ENCODE measurements around the gene ZP4.

ZP4 gene

GRCh38 chr1:237890822-237891221 lies at the start of gene ZP4:
Gene ZP4 (minus strand): TSS chr1:237890922. CDS start chr1:237890635, 287 bp downstream.
- no peak for DNase-seq (ENCODE audit: low read depth)

- DNase-seq (ENCODE audit: low read depth), result no peak
Observed at GRCh38 chr1:237938553-237938952, 47.8 kb upstream of the ZP4 start.

GRCh38 chr1:237938068-237938467 lies 47.3 kb upstream of the ZP4 start:
- no peak for DNase-seq (ENCODE audit: low read depth)

- DNase-seq (ENCODE audit: low read depth), result no peak
Observed at GRCh38 chr1:237932816-237933215, 42.1 kb upstream of the ZP4 start.

GRCh38 chr1:237931581-237931980 lies 40.9 kb upstream of the ZP4 start:
- DNase-seq (ENCODE audit: low read depth), result no peak

GRCh38 chr1:237927198-237927597 lies 36.5 kb upstream of the ZP4 start:
- no peak for DNase-seq (ENCODE audit: low read depth)

GRCh38 chr1:237921306-237921705 lies 30.6 kb upstream of the ZP4 start:
- DNase-seq (ENCODE audit: low read depth), result no peak

- DNase-seq (ENCODE audit: low read depth), result no peak
Observed at GRCh38 chr1:237913345-237913744, 22.6 kb upstream of the ZP4 start.

DNA sequence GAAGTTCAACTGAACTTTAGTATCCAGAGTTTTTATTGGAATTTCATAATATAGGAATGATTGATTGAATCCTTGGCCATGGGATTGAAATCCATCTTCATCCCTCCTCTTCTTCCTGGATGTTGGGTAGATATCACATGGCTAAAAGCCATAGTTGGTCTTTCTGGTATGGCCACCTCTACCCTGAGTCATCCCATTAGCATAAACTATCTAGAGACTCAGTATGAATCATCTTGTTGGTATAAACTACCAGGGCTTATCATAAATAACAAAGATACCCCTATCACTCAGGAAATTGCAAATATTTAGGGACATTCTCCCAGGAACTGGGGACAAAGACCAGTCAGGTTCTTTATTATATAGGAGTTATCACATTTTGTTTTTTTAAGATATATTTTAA lies 21.2 kb upstream of the ZP4 start:
- DNase-seq (ENCODE audit: low read depth), result no peak

- DNase-seq (ENCODE audit: low read depth), result no peak
Observed at GRCh38 chr1:237910834-237911233, 20.1 kb upstream of the ZP4 start.

- DNase-seq (ENCODE audit: low read depth), result no peak
Observed at GRCh38 chr1:237903961-237904360, 13.2 kb upstream of the ZP4 start.

GRCh38 chr1:237902960-237903743 lies 12.4 kb upstream of the ZP4 start:
- no peak for DNase-seq (ENCODE audit: low read depth)

GRCh38 chr1:237901299-237901934 lies 10.7 kb upstream of the ZP4 start:
- DNase-seq (ENCODE audit: low read depth), result no peak

GRCh38 chr1:237895630-237896029 lies 4.9 kb upstream of the ZP4 start:
- DNase-seq (ENCODE audit: low read depth), result no peak

DNA sequence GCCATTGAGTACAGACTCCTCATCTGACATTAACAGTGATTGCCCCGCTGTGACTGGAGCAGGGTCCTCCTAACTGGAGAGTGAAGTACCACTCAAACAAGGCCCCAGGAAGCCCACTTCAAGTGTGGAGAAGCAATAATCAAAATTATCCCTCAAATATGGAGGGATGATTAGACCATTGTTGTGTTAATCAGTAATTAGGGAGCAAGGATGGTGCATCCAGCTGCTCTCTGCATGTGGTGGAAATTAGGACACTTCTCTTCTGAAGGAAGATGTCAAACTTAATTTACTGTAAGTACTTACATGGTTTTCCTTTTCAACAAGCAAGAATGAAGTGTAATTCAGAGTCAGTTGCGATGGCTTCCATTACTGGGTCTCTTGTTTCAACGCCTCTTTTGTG lies 3.4 kb upstream of the ZP4 start:
- DNase-seq (ENCODE audit: low read depth), result no peak

DNA sequence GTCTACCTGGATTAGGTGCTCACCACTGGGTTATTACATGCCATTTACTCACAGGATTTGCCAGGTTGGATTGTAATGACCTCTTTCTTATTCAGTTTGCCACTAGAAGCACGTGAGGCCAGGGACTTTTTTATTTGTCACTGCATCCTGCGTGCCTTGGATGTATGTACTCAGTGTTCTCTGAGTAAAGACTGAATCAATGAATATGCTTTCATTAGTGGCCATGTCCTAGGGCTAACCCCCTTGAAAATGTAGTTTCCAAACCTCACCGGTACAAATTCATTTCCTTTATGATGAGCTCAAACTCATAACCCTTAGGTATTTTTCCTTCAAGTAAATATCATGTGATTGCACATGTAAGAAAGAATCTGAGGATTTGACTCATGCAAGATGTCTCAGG lies 1.3 kb upstream of the ZP4 start:
- DNase-seq (ENCODE audit: low read depth), result no peak

DNA sequence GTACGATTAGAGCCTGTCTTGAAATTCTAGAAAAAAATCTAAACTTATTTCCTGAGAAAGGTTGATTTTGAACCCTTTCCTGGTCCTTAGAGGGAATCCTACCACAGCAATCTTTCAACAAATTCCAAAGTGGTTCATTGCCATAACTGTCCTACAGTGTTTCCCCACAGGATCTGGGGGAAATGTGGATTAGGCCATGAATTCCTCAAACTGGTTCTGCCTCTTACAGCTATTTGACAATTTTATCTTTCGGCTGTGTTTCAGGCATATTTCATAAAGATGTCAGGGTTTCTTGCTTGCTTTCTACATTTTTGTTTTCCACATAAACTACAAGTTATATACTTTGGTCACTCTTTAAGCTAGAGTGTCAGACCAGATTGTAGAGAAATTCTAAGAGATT lies 544 bp upstream of the ZP4 start:
- no peak for DNase-seq (ENCODE audit: low read depth)

GRCh38 chr1:237890416-237890815 lies 306 bp downstream of the ZP4 start:
- DNase-seq (ENCODE audit: low read depth), result no peak

GRCh38 chr1:237888143-237888542 lies 2.6 kb downstream of the ZP4 start:
- no peak for DNase-seq (ENCODE audit: low read depth)

DNA sequence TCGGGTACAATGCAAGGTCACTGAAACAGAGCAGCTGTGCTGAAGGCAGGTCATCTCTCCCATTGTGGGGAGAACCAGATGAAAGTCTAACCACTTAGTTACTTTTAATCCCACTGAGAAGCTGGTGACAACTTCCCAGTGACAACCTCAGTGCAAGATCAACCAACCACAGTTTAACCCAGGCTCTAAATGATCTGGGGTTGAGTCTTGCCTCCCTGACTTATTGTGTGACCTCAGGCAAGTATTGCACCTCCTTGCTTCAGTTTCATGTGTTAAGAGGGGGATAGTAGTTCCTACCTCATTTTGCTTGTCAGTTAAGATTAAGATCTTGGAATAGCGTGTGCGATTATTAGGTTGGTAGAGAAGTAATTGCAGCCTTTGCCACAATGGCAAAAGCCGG lies 3.2 kb downstream of the ZP4 start:
- DNase-seq (ENCODE audit: low read depth), result no peak

DNA sequence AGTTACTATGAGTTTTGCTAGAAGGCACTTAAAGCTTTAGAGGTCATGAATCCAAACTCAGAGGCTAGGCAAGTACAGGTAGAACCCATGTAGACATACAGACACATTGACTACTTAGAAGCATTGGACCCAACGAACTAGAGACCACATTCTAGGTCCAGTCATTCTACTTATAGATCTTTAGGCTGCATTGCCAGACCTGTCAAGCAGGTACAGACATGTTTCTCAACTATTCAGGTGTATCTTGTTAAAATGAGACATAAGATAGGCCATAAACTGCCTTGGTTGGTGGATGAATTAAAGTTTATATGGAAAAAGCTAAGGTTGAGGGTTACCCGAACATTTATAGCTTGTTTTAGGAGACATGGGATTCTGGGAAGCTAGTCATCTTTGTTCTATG lies 6.5 kb downstream of the ZP4 start:
- no peak for DNase-seq (ENCODE audit: low read depth)

DNA sequence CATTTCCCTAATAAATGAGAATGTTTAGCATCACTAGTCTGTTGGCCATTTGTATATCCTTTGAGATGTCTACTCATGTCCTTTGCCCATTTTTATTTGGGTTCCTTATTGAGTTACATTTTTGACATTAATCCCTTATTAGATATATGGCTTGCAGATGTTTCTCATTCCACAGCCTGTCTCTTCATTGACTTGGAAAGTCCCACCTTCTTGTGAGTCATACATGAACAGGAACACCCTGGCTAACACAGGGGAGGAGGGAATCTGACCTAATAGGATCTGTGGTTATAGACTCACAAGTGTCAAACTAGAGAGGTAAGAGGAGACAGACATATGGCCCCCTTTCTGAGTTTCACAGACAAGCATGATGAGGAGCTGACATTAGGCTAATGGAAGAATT lies 11.5 kb downstream of the ZP4 start:
- DNase-seq (ENCODE audit: low read depth), result no peak

DNA sequence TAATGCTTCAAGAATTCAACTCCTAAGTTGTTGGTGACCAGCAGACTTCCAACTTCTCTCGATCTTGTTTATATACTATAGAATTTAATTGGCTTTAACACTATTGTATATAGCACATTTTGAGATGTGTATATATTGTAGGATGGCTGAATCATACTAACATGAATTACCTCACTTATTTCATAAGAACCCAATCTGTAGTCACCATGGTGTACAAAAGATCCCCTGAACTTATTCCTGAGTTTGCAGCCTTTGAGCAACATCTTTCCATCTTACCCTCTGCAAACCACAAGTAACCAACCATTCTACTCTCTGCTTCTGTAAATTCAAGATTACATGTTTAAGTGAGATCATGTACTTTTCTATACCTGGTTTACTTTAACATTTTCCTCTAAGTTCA lies 12.3 kb downstream of the ZP4 start:
- DNase-seq (ENCODE audit: low read depth), result no peak

- DNase-seq (ENCODE audit: low read depth), result no peak
Observed at GRCh38 chr1:237877631-237878030, 13.1 kb downstream of the ZP4 start.

Data from fibroblast of gingiva (primary cell).